GM23338 (cell line): Measurements from ENCODE around the gene SEMA6B. TPM values are rescaled to one million over a fixed set of nuclear protein-coding genes. Genes with fewer than 3 reads are reported as not detected.

Experiments
- ATAC-seq: fragments of 200-7000 bp; cut with Tn5 transposase; 3 replicates; pipeline ENCODE4 v1.9.1; 2020
- DNase-seq: peaks from one replicate; pipeline ENCODE4 v3.0.0-alpha.2; 2015; ENCODE audit warnings: low spot score
- H2AFZ ChIP-seq: fragments of 200-600 bp; sonication (generic); 2 replicates; pipeline ENCODE4 v1.8.0; 2016; ENCODE audit warnings: antibody characterized with exemption, mild to moderate bottlenecking, moderate library complexity
- H3F3A ChIP-seq: fragments of 200-600 bp; sonication (generic); replicated peaks from 2 replicates; pipeline ENCODE4 v1.8.0; 2017; ENCODE audit warnings: antibody characterized with exemption, mixed run types, low read depth
- H3K27ac ChIP-seq: fragments of 200-600 bp; sonication (generic); 2 replicates; pipeline ENCODE4 v1.6.1; 2016; ENCODE audit warnings: low read depth
- H3K27me3 ChIP-seq: fragments of 200-600 bp; sonication (generic); 2 replicates; pipeline ENCODE4 v1.8.0; 2016; ENCODE audit warnings: mild to moderate bottlenecking, mixed run types, moderate library complexity; ENCODE audit not compliant: insufficient read depth
- H3K36me3 ChIP-seq: fragments of 200-600 bp; sonication (generic); 2 replicates; pipeline ENCODE4 v1.8.0; 2016; ENCODE audit warnings: mild to moderate bottlenecking; ENCODE audit not compliant: insufficient read depth
- H3K4me1 ChIP-seq: fragments of 200-600 bp; sonication (generic); 2 replicates; pipeline ENCODE4 v1.8.0; 2016; ENCODE audit warnings: mild to moderate bottlenecking, moderate library complexity; ENCODE audit not compliant: insufficient read depth
- H3K4me2 ChIP-seq: fragments of 200-600 bp; sonication (generic); 2 replicates; pipeline ENCODE4 v1.7.1; 2017; ENCODE audit warnings: mixed run types
- H3K4me3 ChIP-seq: fragments of 200-600 bp; sonication (generic); 2 replicates; pipeline ENCODE4 v1.6.1; 2016; ENCODE audit warnings: mixed run types
- H3K79me2 ChIP-seq: fragments of 200-600 bp; sonication (generic); replicated peaks from 2 replicates; pipeline ENCODE4 v1.8.0; 2017; ENCODE audit warnings: mild to moderate bottlenecking; ENCODE audit not compliant: insufficient read depth
- H3K9me2 ChIP-seq: fragments of 200-600 bp; sonication (generic); 2 replicates; pipeline ENCODE4 v1.8.0; 2017; ENCODE audit not compliant: insufficient read depth
- H4K20me1 ChIP-seq: fragments of 200-600 bp; sonication (generic); replicated peaks from 2 replicates; pipeline ENCODE4 v1.8.0; 2017; ENCODE audit warnings: mild to moderate bottlenecking; ENCODE audit not compliant: insufficient read depth
- H3K27ac Mint-ChIP-seq: 2 replicates; pipeline ENCODE4 v1.8.0; 2020; ENCODE audit warnings: inconsistent platforms, mild to moderate bottlenecking, moderate library complexity, mixed read lengths
- H3K27me3 Mint-ChIP-seq: 3 replicates; pipeline ENCODE4 v1.8.0; 2022; ENCODE audit warnings: low read depth, mild to moderate bottlenecking, moderate library complexity, mixed read lengths, inconsistent platforms; ENCODE audit not compliant: insufficient read depth, poor library complexity
- H3K36me3 Mint-ChIP-seq: 3 replicates; pipeline ENCODE4 v1.8.0; 2021; ENCODE audit warnings: low read depth, mild to moderate bottlenecking, inconsistent platforms, moderate library complexity, mixed read lengths
- H3K4me1 Mint-ChIP-seq: 3 replicates; pipeline ENCODE4 v1.8.0; 2020; ENCODE audit warnings: mild to moderate bottlenecking, inconsistent platforms, mixed read lengths
- H3K4me3 Mint-ChIP-seq: 3 replicates; pipeline ENCODE4 v1.8.0; 2021; ENCODE audit warnings: moderate library complexity, mild to moderate bottlenecking, inconsistent platforms, mixed read lengths
- H3K9me3 Mint-ChIP-seq: 3 replicates; pipeline ENCODE4 v1.8.0; 2020; ENCODE audit warnings: moderate library complexity, mild to moderate bottlenecking, inconsistent platforms, mixed read lengths
- EZH2 ChIP-seq: fragments of 200-600 bp; sonication (generic); IDR thresholded peaks from one replicate; pipeline ENCODE4 v1.8.0; 2017; ENCODE audit warnings: antibody characterized with exemption, mild to moderate bottlenecking, low read depth; ENCODE audit not compliant: unreplicated experiment
- NANOG ChIP-seq: IDR thresholded peaks from 2 replicates; pipeline ENCODE4 v1.6.1; 2016; ENCODE audit warnings: antibody characterized with exemption, borderline replicate concordance
- POLR2AphosphoS5 ChIP-seq: IDR thresholded peaks from 2 replicates; pipeline ENCODE4 v1.6.1; 2016; ENCODE audit warnings: antibody characterized with exemption, low read depth
- STAT1 ChIP-seq: IDR thresholded peaks from one replicate; pipeline ENCODE4 v1.6.1; 2016; ENCODE audit warnings: antibody characterized with exemption; ENCODE audit not compliant: unreplicated experiment
- ZNF331 ChIP-seq: fragments of 250-450 bp; sonication (Bioruptor Pico); IDR thresholded peaks from 2 replicates; pipeline ENCODE4 v1.5.0; 2020; ENCODE audit warnings: low read depth, mild to moderate bottlenecking, moderate library complexity
- polyA plus RNA-seq: library from polyadenylated mRNA; unstranded; fragments of >200 nt; fragmentation: Nextera tagmentation; extraction: Ambion mirVana; gene quantifications from 2 replicates; pipeline ENCODE4 v1.2.1, GENCODE V29; 2016
- total RNA-seq: library from RNA; depleted of rRNA; stranded (reverse); fragments of >200 nt; shearing (Covaris generic); gene quantifications from 2 replicates; pipeline ENCODE4 v1.2.3, GENCODE V29; 2014
- TF ChIP-seq, protein P1 (sequence below): IDR thresholded peaks from one replicate; pipeline ENCODE4 v1.6.1; 2018; ENCODE audit warnings: antibody characterized with exemption; ENCODE audit not compliant: unreplicated experiment
- TF ChIP-seq, protein P2 (sequence below): fragments of 250-450 bp; sonication (Bioruptor Pico); IDR thresholded peaks from 2 replicates; pipeline ENCODE4 v1.5.0; 2020; ENCODE audit warnings: mild to moderate bottlenecking, moderate library complexity

SEMA6B gene
- total and polyA plus RNA-seq, 2 experiments from 2014 or later: 5.3 to 42.7 TPM

DNA sequence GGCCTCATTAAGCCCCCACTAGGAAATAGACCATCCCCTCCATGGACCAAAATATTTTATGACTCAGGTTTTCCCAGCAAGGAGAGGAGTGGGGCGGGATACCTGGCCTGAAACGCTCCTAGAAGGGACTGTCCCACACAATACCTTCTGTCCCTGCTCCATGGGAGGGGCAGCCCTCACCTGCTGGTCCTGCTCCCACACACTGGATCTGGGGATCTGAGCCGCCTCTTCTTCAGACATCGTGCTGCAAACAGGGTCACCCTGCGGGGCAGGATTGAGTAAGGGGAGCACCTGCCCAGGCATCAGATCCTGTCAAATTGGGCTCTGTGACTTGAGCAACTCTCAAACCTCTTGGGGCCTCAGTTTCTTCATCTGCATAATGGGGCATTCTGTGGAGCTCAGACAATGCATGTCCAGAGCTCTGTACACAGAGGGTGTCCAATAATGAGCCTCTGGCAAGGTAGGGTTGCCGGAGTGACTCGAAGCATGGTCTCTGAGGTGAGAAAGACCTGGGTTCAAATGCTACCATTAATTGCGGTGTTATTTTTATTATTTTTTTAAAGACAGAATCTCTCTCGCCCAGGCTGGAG, 25.6 kb downstream of the SEMA6B start (continued):
- TF ChIP-seq, protein P1, sequence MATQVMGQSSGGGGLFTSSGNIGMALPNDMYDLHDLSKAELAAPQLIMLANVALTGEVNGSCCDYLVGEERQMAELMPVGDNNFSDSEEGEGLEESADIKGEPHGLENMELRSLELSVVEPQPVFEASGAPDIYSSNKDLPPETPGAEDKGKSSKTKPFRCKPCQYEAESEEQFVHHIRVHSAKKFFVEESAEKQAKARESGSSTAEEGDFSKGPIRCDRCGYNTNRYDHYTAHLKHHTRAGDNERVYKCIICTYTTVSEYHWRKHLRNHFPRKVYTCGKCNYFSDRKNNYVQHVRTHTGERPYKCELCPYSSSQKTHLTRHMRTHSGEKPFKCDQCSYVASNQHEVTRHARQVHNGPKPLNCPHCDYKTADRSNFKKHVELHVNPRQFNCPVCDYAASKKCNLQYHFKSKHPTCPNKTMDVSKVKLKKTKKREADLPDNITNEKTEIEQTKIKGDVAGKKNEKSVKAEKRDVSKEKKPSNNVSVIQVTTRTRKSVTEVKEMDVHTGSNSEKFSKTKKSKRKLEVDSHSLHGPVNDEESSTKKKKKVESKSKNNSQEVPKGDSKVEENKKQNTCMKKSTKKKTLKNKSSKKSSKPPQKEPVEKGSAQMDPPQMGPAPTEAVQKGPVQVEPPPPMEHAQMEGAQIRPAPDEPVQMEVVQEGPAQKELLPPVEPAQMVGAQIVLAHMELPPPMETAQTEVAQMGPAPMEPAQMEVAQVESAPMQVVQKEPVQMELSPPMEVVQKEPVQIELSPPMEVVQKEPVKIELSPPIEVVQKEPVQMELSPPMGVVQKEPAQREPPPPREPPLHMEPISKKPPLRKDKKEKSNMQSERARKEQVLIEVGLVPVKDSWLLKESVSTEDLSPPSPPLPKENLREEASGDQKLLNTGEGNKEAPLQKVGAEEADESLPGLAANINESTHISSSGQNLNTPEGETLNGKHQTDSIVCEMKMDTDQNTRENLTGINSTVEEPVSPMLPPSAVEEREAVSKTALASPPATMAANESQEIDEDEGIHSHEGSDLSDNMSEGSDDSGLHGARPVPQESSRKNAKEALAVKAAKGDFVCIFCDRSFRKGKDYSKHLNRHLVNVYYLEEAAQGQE: no peak
- TF ChIP-seq NANOG: no peak
- TF ChIP-seq STAT1: no peak
- TF ChIP-seq EZH2: no peak

DNA sequence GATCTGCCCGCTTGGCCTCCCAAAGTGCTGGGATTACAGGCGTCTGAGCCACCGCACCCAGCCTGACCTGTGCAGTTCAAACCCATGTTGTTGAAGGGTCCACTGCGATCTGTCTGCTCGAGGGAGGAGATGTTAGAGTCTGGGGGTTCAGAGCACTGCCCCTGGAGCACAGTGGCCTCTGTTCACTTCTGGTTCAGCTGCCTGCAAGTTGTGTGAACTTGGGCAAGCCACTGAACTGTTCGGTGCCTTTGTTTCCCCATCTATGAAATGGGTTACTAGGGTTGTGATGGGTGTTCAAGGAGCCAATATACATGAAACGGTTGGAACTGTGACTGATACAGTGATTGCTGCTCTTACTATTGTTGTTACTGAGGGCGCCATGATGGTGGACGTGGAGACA, 26.1 kb downstream of the SEMA6B start:
- H3K27me3 ChIP-seq: peaks cover 17% of the 10 kb centered on the region
- Mint-ChIP-seq H3K9me3 (no peaks in the 10 kb centered on the region), H3K36me3 (no peaks in the 10 kb centered on the region), H3K4me1 (no peaks in the 10 kb centered on the region), H3K4me3 (no peak overlapping the region), H3K27me3 (peaks cover 17% of the 10 kb centered on the region), H3K27ac (no peak overlapping the region)
- peaks cover 6% of the 10 kb centered on the region; the same call in 1 of the 2 replicates for H3F3A ChIP-seq
- no peak for TF ChIP-seq NANOG
- TF ChIP-seq POLR2AphosphoS5: no peak
- no peak for TF ChIP-seq EZH2
- TF ChIP-seq, protein P2, sequence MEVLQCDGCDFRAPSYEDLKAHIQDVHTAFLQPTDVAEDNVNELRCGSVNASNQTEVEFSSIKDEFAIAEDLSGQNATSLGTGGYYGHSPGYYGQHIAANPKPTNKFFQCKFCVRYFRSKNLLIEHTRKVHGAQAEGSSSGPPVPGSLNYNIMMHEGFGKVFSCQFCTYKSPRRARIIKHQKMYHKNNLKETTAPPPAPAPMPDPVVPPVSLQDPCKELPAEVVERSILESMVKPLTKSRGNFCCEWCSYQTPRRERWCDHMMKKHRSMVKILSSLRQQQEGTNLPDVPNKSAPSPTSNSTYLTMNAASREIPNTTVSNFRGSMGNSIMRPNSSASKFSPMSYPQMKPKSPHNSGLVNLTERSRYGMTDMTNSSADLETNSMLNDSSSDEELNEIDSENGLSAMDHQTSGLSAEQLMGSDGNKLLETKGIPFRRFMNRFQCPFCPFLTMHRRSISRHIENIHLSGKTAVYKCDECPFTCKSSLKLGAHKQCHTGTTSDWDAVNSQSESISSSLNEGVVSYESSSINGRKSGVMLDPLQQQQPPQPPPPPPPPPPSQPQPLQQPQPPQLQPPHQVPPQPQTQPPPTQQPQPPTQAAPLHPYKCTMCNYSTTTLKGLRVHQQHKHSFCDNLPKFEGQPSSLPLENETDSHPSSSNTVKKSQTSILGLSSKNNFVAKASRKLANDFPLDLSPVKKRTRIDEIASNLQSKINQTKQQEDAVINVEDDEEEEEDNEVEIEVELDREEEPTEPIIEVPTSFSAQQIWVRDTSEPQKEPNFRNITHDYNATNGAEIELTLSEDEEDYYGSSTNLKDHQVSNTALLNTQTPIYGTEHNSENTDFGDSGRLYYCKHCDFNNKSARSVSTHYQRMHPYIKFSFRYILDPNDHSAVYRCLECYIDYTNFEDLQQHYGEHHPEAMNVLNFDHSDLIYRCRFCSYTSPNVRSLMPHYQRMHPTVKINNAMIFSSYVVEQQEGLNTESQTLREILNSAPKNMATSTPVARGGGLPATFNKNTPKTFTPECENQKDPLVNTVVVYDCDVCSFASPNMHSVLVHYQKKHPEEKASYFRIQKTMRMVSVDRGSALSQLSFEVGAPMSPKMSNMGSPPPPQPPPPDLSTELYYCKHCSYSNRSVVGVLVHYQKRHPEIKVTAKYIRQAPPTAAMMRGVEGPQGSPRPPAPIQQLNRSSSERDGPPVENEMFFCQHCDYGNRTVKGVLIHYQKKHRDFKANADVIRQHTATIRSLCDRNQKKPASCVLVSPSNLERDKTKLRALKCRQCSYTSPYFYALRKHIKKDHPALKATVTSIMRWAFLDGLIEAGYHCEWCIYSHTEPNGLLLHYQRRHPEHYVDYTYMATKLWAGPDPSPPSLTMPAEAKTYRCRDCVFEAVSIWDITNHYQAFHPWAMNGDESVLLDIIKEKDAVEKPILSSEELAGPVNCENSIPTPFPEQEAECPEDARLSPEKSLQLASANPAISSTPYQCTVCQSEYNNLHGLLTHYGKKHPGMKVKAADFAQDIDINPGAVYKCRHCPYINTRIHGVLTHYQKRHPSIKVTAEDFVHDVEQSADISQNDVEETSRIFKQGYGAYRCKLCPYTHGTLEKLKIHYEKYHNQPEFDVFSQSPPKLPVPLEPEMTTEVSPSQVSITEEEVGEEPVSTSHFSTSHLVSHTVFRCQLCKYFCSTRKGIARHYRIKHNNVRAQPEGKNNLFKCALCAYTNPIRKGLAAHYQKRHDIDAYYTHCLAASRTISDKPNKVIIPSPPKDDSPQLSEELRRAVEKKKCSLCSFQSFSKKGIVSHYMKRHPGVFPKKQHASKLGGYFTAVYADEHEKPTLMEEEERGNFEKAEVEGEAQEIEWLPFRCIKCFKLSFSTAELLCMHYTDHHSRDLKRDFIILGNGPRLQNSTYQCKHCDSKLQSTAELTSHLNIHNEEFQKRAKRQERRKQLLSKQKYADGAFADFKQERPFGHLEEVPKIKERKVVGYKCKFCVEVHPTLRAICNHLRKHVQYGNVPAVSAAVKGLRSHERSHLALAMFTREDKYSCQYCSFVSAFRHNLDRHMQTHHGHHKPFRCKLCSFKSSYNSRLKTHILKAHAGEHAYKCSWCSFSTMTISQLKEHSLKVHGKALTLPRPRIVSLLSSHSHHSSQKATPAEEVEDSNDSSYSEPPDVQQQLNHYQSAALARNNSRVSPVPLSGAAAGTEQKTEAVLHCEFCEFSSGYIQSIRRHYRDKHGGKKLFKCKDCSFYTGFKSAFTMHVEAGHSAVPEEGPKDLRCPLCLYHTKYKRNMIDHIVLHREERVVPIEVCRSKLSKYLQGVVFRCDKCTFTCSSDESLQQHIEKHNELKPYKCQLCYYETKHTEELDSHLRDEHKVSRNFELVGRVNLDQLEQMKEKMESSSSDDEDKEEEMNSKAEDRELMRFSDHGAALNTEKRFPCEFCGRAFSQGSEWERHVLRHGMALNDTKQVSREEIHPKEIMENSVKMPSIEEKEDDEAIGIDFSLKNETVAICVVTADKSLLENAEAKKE (CRISPR knock-in tag): no peak
- no peak for TF ChIP-seq ZNF331
- no peaks in the 10 kb centered on the region for H3K36me3 ChIP-seq
- H3K79me2 ChIP-seq: no peaks in the 10 kb centered on the region
- DNase-seq (no peak), ATAC-seq (no peak)
- H3K27ac ChIP-seq: no peak overlapping the region
- no peaks in the 10 kb centered on the region; the same call in 1 of the 2 replicates for H4K20me1 ChIP-seq
- no peaks in the 10 kb centered on the region for H3K9me2 ChIP-seq
- no peak overlapping the region for H3K4me2 ChIP-seq
- no peaks in the 10 kb centered on the region; the same call in 1 of the 2 replicates for H3K4me1 ChIP-seq
- no peak overlapping the region for H2AFZ ChIP-seq
- H3K4me3 ChIP-seq: no peak overlapping the region
